C4-2B (cell line): Measurements from ENCODE around the gene CCKAR.

Source experiments
- H3K27ac ChIP-seq: fragments of 450-650 bp; 2 replicates; pipeline ENCODE4 v1.5.1; 2017
- CTCF ChIP-seq: fragments of 450-650 bp; conservative IDR thresholded peaks from 2 replicates; pipeline ENCODE4 v1.5.1; 2017; ENCODE audit warnings: mild to moderate bottlenecking
- ZFX ChIP-seq: fragments of 450-650 bp; IDR thresholded peaks from 2 replicates; pipeline ENCODE4 v1.6.1; 2017

The CCKAR gene

GRCh38 chr4:26524011-26524410, 33.7 kb upstream of the CCKAR start:
- no peak overlapping the region for H3K27ac ChIP-seq
- TF ChIP-seq ZFX (no peak), CTCF (no peak)

- TF ChIP-seq CTCF (no peak), ZFX (no peak)
- H3K27ac ChIP-seq = no peak overlapping the region
Measured at GRCh38 chr4:26522478-26522877, 32.2 kb upstream of the CCKAR start.

GRCh38 chr4:26520728-26521450, 30.6 kb upstream of the CCKAR start:
- TF ChIP-seq ZFX (no peak), CTCF (no peak)

GRCh38 chr4:26515936-26516335, 25.7 kb upstream of the CCKAR start:
- TF ChIP-seq CTCF (no peak), ZFX (no peak)
- H3K27ac ChIP-seq = no peak overlapping the region

More at GRCh38 chr4:26520728-26521450, 30.6 kb upstream of the CCKAR start:
- H3K27ac ChIP-seq = no peak overlapping the region

GRCh38 chr4:26510334-26510964, 20.2 kb upstream of the CCKAR start:
- no peak overlapping the region for H3K27ac ChIP-seq
- no peak for TF ChIP-seq CTCF
- TF ChIP-seq ZFX = no peak

GRCh38 chr4:26509681-26510333, 19.5 kb upstream of the CCKAR start:
- no peak overlapping the region for H3K27ac ChIP-seq
- TF ChIP-seq CTCF (no peak), ZFX (no peak)

GRCh38 chr4:26507286-26507685, 17.0 kb upstream of the CCKAR start:
- TF ChIP-seq CTCF (no peak), ZFX (no peak)
- no peak overlapping the region for H3K27ac ChIP-seq
